ENCODE results near the gene RCVRN. TPM values are rescaled to one million over a fixed set of nuclear protein-coding genes. Genes with fewer than 3 reads are reported as not detected.

RCVRN gene
- total RNA-seq, 1 experiment from 2014 or later: not detected

- H3K27me3 ChIP-seq (ENCODE audit: insufficient read depth, low read depth): no peaks in the 10 kb centered on the region
- peaks cover 41% of the 10 kb centered on the region for H3K4me1 ChIP-seq (replicated peaks; ENCODE audit: insufficient read depth)
- no peak overlapping the region for H2AFZ ChIP-seq
- TF ChIP-seq EZH2 (IDR thresholded peaks at IDR 0.05; ENCODE audit: low read depth): no peak
- TF ChIP-seq CTCF (conservative IDR thresholded peaks at IDR 0.05): no peak
- no TSS peak for BruUV-seq (replicated peaks)
- DNase-seq: no peak
- POLR2A ChIA-PET (ENCODE audit: unreplicated experiment): no interaction called here
- H3K9me2 ChIP-seq (ENCODE audit: insufficient read depth): no peaks in the 10 kb centered on the region
- no peaks in the 10 kb centered on the region for H4K20me1 ChIP-seq (ENCODE audit: insufficient read depth)
- H3K27ac ChIP-seq: peak overlapping the region; percentile 90
- no peaks in the 10 kb centered on the region for H3K9me3 ChIP-seq (ENCODE audit: insufficient read depth, low read depth)
- CTCF ChIA-PET: interaction anchor here (0.6 to 1.7 kb wide), 2 partner anchors 15 to 72 kb away, joined by 4 to 7 read pairs; no protein-coding TSS in a partner anchor
- no peak overlapping the region for H3K4me3 ChIP-seq
- no peaks in the 10 kb centered on the region for H3K36me3 ChIP-seq (ENCODE audit: low read depth)
- H3K79me2 ChIP-seq (ENCODE audit: low read depth): no peaks in the 10 kb centered on the region
- H3K4me2 ChIP-seq: peak overlapping the region; percentile 48
- H3F3A ChIP-seq (ENCODE audit: insufficient read depth, low read depth): peaks cover 20% of the 10 kb centered on the region; the same call in 1 of the 2 replicates
- intact Hi-C loops (cut with micrococcal nuclease; ENCODE audit: unreplicated experiment): loop anchor here (1.0 to 2.0 kb wide), 2 partner anchors 38 to 72 kb away; no protein-coding TSS in a partner anchor
These were observed 30.3 kb downstream of the RCVRN start for GRCh38 chr17:9874722-9875121.

DNA sequence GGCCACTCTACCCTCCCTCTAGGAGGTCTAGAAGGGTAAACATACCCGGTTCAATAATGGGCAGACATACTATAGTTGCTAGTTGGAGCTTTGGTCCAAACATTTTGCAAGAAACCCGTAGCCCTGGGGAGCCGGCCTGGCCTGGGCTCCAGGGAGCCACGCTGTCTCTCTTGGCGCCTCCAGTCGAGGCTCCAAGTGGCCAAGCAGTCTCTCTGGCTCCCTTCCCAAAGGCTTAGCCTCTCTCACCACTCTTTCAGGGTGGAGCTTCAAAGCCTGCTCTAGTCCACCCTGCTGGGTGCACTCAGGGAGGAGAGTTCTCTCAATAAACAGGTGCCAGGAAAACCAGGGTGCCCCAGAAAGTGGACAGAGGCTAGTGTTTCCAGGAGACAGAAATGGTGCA lies 32.2 kb downstream of the RCVRN start:
- intact Hi-C loops (cut with micrococcal nuclease; ENCODE audit: unreplicated experiment): no loop called here
- POLR2A ChIA-PET (ENCODE audit: unreplicated experiment): interaction anchor here (0.7 kb wide), 1 partner anchor 139 kb away, joined by 4 read pairs; no protein-coding TSS in a partner anchor
- H3K9me2 ChIP-seq (ENCODE audit: insufficient read depth): no peaks in the 10 kb centered on the region
- no peak overlapping the region for H3K27ac ChIP-seq
- H3F3A ChIP-seq (ENCODE audit: insufficient read depth, low read depth): peaks cover 19% of the 10 kb centered on the region; the same call in 1 of the 2 replicates
- H3K79me2 ChIP-seq (ENCODE audit: low read depth): no peaks in the 10 kb centered on the region
- no peak overlapping the region for H3K4me2 ChIP-seq
- no peak overlapping the region for H2AFZ ChIP-seq
- peaks cover 24% of the 10 kb centered on the region for H3K4me1 ChIP-seq (replicated peaks; ENCODE audit: insufficient read depth)
- no peak for DNase-seq
- TF ChIP-seq EZH2 (IDR thresholded peaks at IDR 0.05; ENCODE audit: low read depth) (no peak), CTCF (conservative IDR thresholded peaks at IDR 0.05) (no peak)
- no TSS peak for BruUV-seq (replicated peaks)
- H3K4me3 ChIP-seq: no peak overlapping the region
- CTCF ChIA-PET: no interaction called here
- no peaks in the 10 kb centered on the region for H3K27me3 ChIP-seq (ENCODE audit: insufficient read depth, low read depth)
- H4K20me1 ChIP-seq (ENCODE audit: insufficient read depth): no peaks in the 10 kb centered on the region
- H3K36me3 ChIP-seq (ENCODE audit: low read depth): no peaks in the 10 kb centered on the region
- H3K9me3 ChIP-seq (ENCODE audit: insufficient read depth, low read depth): no peaks in the 10 kb centered on the region

- Histone ChIP-seq H3K4me3 (no peak overlapping the region), H3K27me3 (ENCODE audit: insufficient read depth, low read depth) (no peaks in the 10 kb centered on the region), H3K27ac (no peak overlapping the region), H3K9me2 (ENCODE audit: insufficient read depth) (no peaks in the 10 kb centered on the region), H3K4me2 (no peak overlapping the region), H2AFZ (no peak overlapping the region), H3F3A (ENCODE audit: insufficient read depth, low read depth) (no peaks in the 10 kb centered on the region), H3K36me3 (ENCODE audit: low read depth) (no peaks in the 10 kb centered on the region), H3K4me1 (replicated peaks; ENCODE audit: insufficient read depth) (peaks cover 11% of the 10 kb centered on the region), H3K79me2 (ENCODE audit: low read depth) (no peaks in the 10 kb centered on the region), H3K9me3 (ENCODE audit: insufficient read depth, low read depth) (no peaks in the 10 kb centered on the region), H4K20me1 (ENCODE audit: insufficient read depth) (no peaks in the 10 kb centered on the region)
- ChIA-PET POLR2A (ENCODE audit: unreplicated experiment) (no interaction called here), CTCF (no interaction called here)
- DNase-seq: no peak
- intact Hi-C loops (cut with micrococcal nuclease; ENCODE audit: unreplicated experiment): no loop called here
- BruUV-seq (replicated peaks): no TSS peak
- no peak for TF ChIP-seq EZH2 (IDR thresholded peaks at IDR 0.05; ENCODE audit: low read depth)
These were observed 36.5 kb downstream of the RCVRN start for GRCh38 chr17:9868552-9868951.

DNA sequence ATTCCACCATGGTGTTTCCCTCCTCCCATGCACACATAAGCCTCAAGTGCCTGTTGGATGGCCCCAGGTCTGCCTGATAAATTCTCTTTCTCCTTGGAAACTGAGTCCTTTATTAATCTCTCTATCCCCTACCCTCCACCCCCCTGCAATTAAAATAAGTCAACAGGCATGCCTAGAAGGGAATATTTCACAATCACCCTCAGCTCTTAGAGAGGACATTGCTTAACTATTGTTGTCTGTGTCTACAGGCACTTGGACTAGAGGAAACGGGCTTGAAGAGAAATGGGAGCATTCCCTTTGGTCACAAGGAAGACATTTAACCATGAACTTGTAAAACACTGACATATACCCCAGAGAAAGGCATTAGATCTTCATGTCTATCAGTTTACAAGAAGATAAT lies 39.5 kb downstream of the RCVRN start:
- Histone ChIP-seq H3K79me2 (ENCODE audit: low read depth) (no peaks in the 10 kb centered on the region), H3K9me2 (ENCODE audit: insufficient read depth) (no peaks in the 10 kb centered on the region), H3K4me2 (0 out of 2 replicates have a peak overlapping the region, but pooled peaks have one; percentile 17), H3K9me3 (ENCODE audit: insufficient read depth, low read depth) (no peaks in the 10 kb centered on the region), H3K4me3 (no peak overlapping the region), H3K36me3 (ENCODE audit: low read depth) (no peaks in the 10 kb centered on the region), H2AFZ (no peak overlapping the region), H3K27ac (no peak overlapping the region), H3K4me1 (replicated peaks; ENCODE audit: insufficient read depth) (peaks cover 11% of the 10 kb centered on the region), H3F3A (ENCODE audit: insufficient read depth, low read depth) (no peaks in the 10 kb centered on the region), H3K27me3 (ENCODE audit: insufficient read depth, low read depth) (no peaks in the 10 kb centered on the region), H4K20me1 (ENCODE audit: insufficient read depth) (no peaks in the 10 kb centered on the region)
- POLR2A ChIA-PET (ENCODE audit: unreplicated experiment): no interaction called here
- no peak for TF ChIP-seq EZH2 (IDR thresholded peaks at IDR 0.05; ENCODE audit: low read depth)
- DNase-seq: peak in 1 of 2 experiments; percentile 55
- intact Hi-C loops (cut with micrococcal nuclease; ENCODE audit: unreplicated experiment): no loop called here
- BruUV-seq (replicated peaks): no TSS peak
- CTCF ChIA-PET: no interaction called here
